ENCODE results near the gene CCDC85C. TPM values are rescaled to one million over a fixed set of nuclear protein-coding genes. Genes with fewer than 3 reads are reported as not detected.

Gene CCDC85C
- total and polyA plus RNA-seq, 9 donors: 2.1 to 28.4 (median 13.1) TPM

DNA sequence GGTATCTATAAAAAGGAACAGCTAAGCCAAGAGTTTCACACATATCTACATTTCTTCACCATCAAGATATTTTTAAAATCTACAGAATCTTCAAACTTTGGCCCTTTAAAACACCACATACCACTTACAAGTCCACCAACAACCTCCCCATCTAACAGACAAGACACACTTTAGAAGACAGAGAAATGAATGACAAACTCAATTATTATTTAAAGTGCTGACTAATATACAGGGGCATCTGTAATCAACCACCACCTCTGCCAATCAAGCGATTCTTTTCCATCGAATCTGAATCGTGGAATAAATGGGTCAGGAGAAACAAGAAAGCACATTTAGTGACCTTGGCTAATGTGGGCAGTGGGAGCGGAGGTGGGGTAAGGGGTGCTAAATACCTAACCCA is 131.1 kb downstream of the CCDC85C start:
- TF ChIP-seq EP300 (IDR thresholded peaks at IDR 0.05): no peak
- TF ChIP-seq, protein P1, sequence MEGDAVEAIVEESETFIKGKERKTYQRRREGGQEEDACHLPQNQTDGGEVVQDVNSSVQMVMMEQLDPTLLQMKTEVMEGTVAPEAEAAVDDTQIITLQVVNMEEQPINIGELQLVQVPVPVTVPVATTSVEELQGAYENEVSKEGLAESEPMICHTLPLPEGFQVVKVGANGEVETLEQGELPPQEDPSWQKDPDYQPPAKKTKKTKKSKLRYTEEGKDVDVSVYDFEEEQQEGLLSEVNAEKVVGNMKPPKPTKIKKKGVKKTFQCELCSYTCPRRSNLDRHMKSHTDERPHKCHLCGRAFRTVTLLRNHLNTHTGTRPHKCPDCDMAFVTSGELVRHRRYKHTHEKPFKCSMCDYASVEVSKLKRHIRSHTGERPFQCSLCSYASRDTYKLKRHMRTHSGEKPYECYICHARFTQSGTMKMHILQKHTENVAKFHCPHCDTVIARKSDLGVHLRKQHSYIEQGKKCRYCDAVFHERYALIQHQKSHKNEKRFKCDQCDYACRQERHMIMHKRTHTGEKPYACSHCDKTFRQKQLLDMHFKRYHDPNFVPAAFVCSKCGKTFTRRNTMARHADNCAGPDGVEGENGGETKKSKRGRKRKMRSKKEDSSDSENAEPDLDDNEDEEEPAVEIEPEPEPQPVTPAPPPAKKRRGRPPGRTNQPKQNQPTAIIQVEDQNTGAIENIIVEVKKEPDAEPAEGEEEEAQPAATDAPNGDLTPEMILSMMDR (IDR thresholded peaks at IDR 0.05): no peak
- no peak for DNase-seq
- Histone ChIP-seq H3K27ac (no peak overlapping the region), H3K27me3 (no peaks in the 10 kb centered on the region), H3K9me3 (no peaks in the 10 kb centered on the region), H3K36me3 (no peaks in the 10 kb centered on the region), H3K4me3 (no peak overlapping the region), H3K4me1 (ENCODE audit: insufficient read depth) (peaks cover 1% of the 10 kb centered on the region)
- 75 to 81% (median 79%) methylated on average over 4 of the region's 4 CpGs for WGBS, 3 donors
- intact Hi-C loops (cut with DNase I): no loop called here

DNA sequence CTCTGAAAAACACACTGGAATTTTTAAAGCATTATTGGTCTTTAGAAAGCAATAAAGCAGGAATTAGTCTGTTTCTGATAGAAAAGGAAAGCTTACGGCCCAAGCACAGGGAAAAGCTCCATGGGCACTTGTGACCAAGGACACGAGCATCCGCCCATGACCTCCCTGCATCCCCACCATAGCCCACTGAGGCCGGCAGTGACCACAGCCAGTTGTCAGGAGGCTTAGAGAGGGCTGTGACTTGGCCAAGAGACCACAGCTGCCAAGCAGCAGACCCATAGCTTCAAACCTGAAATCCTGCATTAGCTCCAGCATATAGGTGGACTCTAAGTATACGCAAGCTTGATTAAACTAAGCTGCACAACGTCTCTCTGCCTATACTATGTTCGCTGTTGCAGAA is 132.3 kb downstream of the CCDC85C start:
- WGBS, 3 donors: 85 to 92% (median 90%) methylated on average over 7 of the region's 7 CpGs
- DNase-seq: no peak
- H3K4me1 ChIP-seq (ENCODE audit: insufficient read depth): peaks cover 4% of the 10 kb centered on the region
- no peaks in the 10 kb centered on the region for H3K27me3 ChIP-seq
- H3K36me3 ChIP-seq: no peaks in the 10 kb centered on the region
- no peaks in the 10 kb centered on the region for H3K9me3 ChIP-seq
- intact Hi-C loops (cut with DNase I): no loop called here
- H3K27ac ChIP-seq: no peak overlapping the region
- H3K4me3 ChIP-seq: no peak overlapping the region
- no peak for TF ChIP-seq POLR2A (IDR thresholded peaks at IDR 0.05)
- TF ChIP-seq, protein P1 (IDR thresholded peaks at IDR 0.05): no peak
- TF ChIP-seq EP300 (IDR thresholded peaks at IDR 0.05): no peak

DNA sequence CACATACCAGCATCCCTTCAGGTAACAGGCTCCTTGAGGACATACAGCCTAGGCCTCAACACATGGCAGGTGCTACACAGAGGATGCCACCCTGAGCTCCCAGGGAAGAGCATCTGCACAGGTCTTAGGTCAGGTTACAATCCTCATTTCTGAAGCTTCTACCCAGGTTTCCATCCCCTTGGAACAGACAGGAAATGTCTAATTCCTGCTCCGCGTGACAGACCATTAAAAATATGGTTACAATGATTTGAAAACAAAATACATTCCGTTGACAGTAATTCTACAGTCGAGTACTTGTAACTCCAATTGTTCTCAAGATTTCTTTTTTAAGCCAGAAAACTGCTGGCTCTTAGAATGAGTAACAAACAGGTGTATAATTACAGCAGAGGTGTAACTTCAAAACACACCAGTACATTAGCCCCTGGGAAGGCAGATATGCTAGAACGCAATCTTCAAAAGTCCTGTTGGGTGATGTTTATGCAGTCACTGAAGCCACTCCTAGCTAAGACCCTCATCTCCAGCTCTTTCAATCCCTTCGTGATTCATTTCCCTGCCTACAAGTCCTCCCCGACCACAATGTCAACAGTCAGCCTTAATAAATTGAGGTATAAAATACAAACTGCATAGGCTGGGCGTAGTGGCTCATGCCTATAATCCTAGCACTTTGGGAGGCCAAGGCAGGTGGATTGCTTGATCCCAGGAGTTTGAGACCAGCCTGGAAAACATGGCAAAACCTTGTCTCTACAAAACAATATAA is 135.0 kb downstream of the CCDC85C start:
- Histone ChIP-seq H3K36me3 (no peaks in the 10 kb centered on the region), H3K27ac (no peak overlapping the region), H3K4me3 (no peak overlapping the region), H3K4me1 (ENCODE audit: insufficient read depth) (peaks cover 4% of the 10 kb centered on the region), H3K27me3 (no peaks in the 10 kb centered on the region), H3K9me3 (no peaks in the 10 kb centered on the region)
- TF ChIP-seq, protein P1 (IDR thresholded peaks at IDR 0.05): no peak
- TF ChIP-seq EP300 (IDR thresholded peaks at IDR 0.05) (no peak), POLR2A (IDR thresholded peaks at IDR 0.05) (no peak)
- WGBS, 3 donors: 80 to 81% (median 80%) methylated on average over 8 of the region's 8 CpGs
- intact Hi-C loops (cut with DNase I): no loop called here
- no peak for DNase-seq

DNA sequence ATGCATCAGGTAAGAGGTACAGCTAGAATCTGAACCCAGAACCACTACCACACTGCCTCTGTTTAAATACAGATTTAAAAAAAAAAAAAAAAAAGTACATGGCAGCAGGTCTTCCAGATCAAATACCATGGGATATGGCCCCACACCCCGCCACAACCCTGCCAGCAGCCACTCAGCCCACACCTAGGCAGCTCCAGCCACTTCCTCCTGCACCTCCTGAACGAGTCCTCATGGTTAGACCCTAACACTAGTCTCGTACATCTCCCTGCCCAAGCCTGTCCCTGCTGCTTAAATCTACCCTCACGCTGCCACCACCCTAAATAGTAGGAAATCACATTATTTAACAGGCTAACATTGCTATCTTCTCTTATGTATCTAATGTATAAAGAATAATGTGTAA is 135.9 kb downstream of the CCDC85C start:
- Histone ChIP-seq H3K27ac (no peak overlapping the region), H3K27me3 (no peaks in the 10 kb centered on the region), H3K36me3 (no peaks in the 10 kb centered on the region), H3K9me3 (no peaks in the 10 kb centered on the region), H3K4me1 (ENCODE audit: insufficient read depth) (peaks cover 4% of the 10 kb centered on the region), H3K4me3 (no peak overlapping the region)
- intact Hi-C loops (cut with DNase I): no loop called here
- no peak for DNase-seq
- no peak for TF ChIP-seq POLR2A (IDR thresholded peaks at IDR 0.05)
- 85 to 88% (median 88%) methylated on average over 4 of the region's 4 CpGs for WGBS, 3 donors

DNA sequence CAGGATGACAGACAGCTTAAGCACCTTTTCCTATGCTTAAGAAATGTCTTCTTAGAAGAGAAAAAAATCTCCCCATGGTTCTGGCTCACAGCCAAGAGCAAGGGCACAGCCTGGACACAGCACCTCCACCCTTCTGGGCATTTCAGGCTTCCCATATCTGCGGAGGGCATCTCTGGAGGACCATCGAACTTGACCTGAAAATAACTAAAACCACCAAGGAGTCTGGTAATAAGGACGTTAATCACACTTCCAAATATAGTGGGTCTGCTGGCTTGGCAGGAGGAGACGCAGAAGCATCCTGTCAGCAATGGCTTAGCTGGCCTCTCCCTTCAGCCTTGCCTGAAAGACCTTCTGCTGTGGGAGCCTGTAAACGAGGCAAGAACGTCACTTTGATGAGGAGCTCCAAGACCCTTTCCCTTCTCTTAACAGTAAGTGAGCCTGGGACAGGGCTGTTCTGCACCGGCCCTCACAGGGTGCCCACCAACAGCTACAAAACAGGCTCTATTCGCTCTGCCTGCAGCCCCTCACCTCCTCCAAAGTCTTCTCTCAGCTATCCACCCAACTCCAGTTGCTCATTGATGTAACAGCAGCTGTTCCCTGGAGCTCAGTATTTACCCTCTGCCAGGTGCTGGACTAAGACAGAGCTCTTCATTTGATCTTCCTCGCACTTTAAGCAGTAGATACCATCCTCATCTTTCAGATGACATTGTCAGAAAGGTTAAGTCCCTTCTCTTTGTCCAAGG is 136.5 kb downstream of the CCDC85C start:
- intact Hi-C loops (cut with DNase I): no loop called here
- WGBS, 3 donors: 63 to 72% (median 69%) methylated on average over 9 of the region's 9 CpGs
- no peak for DNase-seq

More for the DNA sequence above, 136.5 kb downstream of the CCDC85C start:
- TF ChIP-seq POLR2A (IDR thresholded peaks at IDR 0.05) (no peak), EP300 (IDR thresholded peaks at IDR 0.05) (no peak)
- H3K9me3 ChIP-seq: no peaks in the 10 kb centered on the region
- no peak overlapping the region for H3K27ac ChIP-seq
- no peak overlapping the region for H3K4me3 ChIP-seq
- no peaks in the 10 kb centered on the region for H3K36me3 ChIP-seq
- H3K27me3 ChIP-seq: no peaks in the 10 kb centered on the region
- H3K4me1 ChIP-seq (ENCODE audit: insufficient read depth): peaks cover 4% of the 10 kb centered on the region

All from ovary (tissue), 9 donors.